Measurements from ENCODE around the gene MEST. TPM values are rescaled to one million over a fixed set of nuclear protein-coding genes. Genes with fewer than 3 reads are reported as not detected.
A peak's percentile ranks its signal among the peaks of the same experiment; 100 is the strongest.

The MEST gene
- total and polyA plus RNA-seq, 2 donors (not counting 3 experiments of a cell fraction or from before 2014, with no cell fraction given) = 46.7 to 52.6 TPM

GRCh38 chr7:130463553-130464434, 28.1 kb upstream of the MEST start:
- Histone ChIP-seq H3K9me1 (replicated peaks; ENCODE audit: control insufficient read depth, extremely low read depth, insufficient read depth, low read length) (no peaks in the 10 kb centered on the region), H3K4me1 (ENCODE audit: control insufficient read depth, extremely low read depth, insufficient read depth, low read length) (no peaks in the 10 kb centered on the region), H3K27me3 (ENCODE audit: control insufficient read depth in 2 of 2, insufficient read depth in 2 of 2, low read length in 2 of 2) (peaks cover 0 to 3% of the 10 kb centered on the region in 2 experiments), H2AFZ (ENCODE audit: low read depth, low read length) (no peak overlapping the region), H3K4me2 (ENCODE audit: insufficient read depth, low read length) (no peak overlapping the region), H4K20me1 (replicated peaks; ENCODE audit: control insufficient read depth, extremely low read depth, insufficient read depth, low read length) (no peaks in the 10 kb centered on the region), H3K27ac (ENCODE audit: insufficient read depth, low read depth, low read length) (no peak overlapping the region), H3K79me2 (ENCODE audit: control insufficient read depth, insufficient read depth, low read length) (no peaks in the 10 kb centered on the region), H3K9me3 (replicated peaks; ENCODE audit: control insufficient read depth, insufficient read depth, low read length) (no peaks in the 10 kb centered on the region), H3K4me3 (replicated peaks in 1 of 3; ENCODE audit: insufficient read depth in 1 of 3, low read depth in 1 of 3, low read length in 3 of 3) (no peak overlapping the region), H3K9ac (replicated peaks; ENCODE audit: extremely low read depth, insufficient read depth, low read length) (no peak overlapping the region), H3K36me3 (ENCODE audit: control insufficient read depth in 2 of 2, extremely low read depth in 1 of 2, insufficient read depth in 2 of 2, low read length in 2 of 2) (no peaks in the 10 kb centered on the region)
- BruUV-seq (replicated peaks) = no TSS peak
- no peak for FAIRE-seq
- peak; percentile 85 for DNase-seq (ENCODE audit: low read depth, low spot score)
- no peak for TF ChIP-seq CTCF (IDR thresholded peaks at IDR 0.05; ENCODE audit: extremely low read depth in 1 of 2, insufficient read depth in 1 of 2, low read depth in 1 of 2, low read length in 2 of 2)
- TF ChIP-seq MAX (IDR thresholded peaks at IDR 0.05; ENCODE audit: insufficient read depth, insufficient read length) = no peak
- TF ChIP-seq MYC (IDR thresholded peaks at IDR 0.05; ENCODE audit: low read depth, low read length) = no peak
- no peak for TF ChIP-seq FOS (IDR thresholded peaks at IDR 0.05; ENCODE audit: borderline replicate concordance, insufficient read depth, low read length)
- TF ChIP-seq POLR2AphosphoS5 (IDR thresholded peaks at IDR 0.05; ENCODE audit: insufficient read depth, low read depth, low read length) = no peak
- TF ChIP-seq JUN (IDR thresholded peaks at IDR 0.05; ENCODE audit: borderline replicate concordance, insufficient read depth, insufficient read length, low read depth) = no peak
- no peak for TF ChIP-seq EZH2 (IDR thresholded peaks at IDR 0.05; ENCODE audit: borderline replicate concordance, low read depth, low read length, severe bottlenecking)
- TF ChIP-seq POLR2A (IDR thresholded peaks at IDR 0.05; ENCODE audit: low read depth, low read length) = no peak
- TF ChIP-seq GATA2 (IDR thresholded peaks at IDR 0.05; ENCODE audit: insufficient read depth, insufficient read length, low read depth, low read length) = no peak
- intact Hi-C loops (cut with micrococcal nuclease) (no loop called here), dilution Hi-C loops (cut with MboI; ENCODE audit: extremely low pct_ligation_motif_present, low sequenced_read_pairs) (no loop called here)
- POLR2A ChIA-PET = no interaction called here
- CTCF ChIA-PET = no interaction called here
